Measurements from ENCODE around the gene TAMALIN. TPM values are rescaled to one million over a fixed set of nuclear protein-coding genes. Genes with fewer than 3 reads are reported as not detected.
A peak's percentile ranks its signal among the peaks of the same experiment; 100 is the strongest.

Gene TAMALIN
- total RNA-seq, 1 donor from 2014 or later = 52.8 TPM

DNA sequence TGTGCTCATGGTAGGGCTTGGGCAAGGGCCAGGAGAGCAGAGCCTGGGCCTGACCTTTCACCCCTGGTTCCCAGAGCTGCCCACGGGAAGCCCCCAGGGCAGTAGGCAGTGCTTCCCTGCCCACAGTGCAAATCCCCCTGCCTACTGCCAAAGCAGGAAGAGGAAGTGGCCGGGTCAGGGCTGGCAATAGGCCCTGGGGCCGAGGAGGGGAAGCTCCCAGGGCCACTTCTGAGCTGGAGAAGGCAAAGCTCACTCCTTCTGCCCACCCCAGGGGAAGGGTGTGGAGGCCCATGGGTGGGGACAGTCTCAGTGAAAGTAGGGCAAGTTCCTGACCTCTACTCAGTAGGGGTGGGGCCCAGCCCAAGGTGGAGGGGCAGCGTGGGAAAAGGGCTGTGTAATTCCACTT lies 39.1 kb downstream of the TAMALIN start:
- intact Hi-C loops (cut with micrococcal nuclease) = no loop called here
- Mint-ChIP-seq H3K27me3 (no peaks in the 10 kb centered on the region), H3K27ac (no peak overlapping the region), H3K36me3 (ENCODE audit: low read depth) (peaks cover 17% of the 10 kb centered on the region), H3K4me1 (peaks cover 58% of the 10 kb centered on the region), H3K9me3 (no peaks in the 10 kb centered on the region), H3K4me3 (no peak overlapping the region)
- POLR2A ChIA-PET = interaction anchor here (0.5 to 1.2 kb wide), 2 partner anchors 9 to 1092 kb away, joined by 3 read pairs; no protein-coding TSS in a partner anchor
- CTCF ChIA-PET = interaction anchor here (0.8 kb wide), 1 partner anchor 24 kb away, joined by 4 read pairs; no protein-coding TSS in a partner anchor
- TF ChIP-seq, protein P1, sequence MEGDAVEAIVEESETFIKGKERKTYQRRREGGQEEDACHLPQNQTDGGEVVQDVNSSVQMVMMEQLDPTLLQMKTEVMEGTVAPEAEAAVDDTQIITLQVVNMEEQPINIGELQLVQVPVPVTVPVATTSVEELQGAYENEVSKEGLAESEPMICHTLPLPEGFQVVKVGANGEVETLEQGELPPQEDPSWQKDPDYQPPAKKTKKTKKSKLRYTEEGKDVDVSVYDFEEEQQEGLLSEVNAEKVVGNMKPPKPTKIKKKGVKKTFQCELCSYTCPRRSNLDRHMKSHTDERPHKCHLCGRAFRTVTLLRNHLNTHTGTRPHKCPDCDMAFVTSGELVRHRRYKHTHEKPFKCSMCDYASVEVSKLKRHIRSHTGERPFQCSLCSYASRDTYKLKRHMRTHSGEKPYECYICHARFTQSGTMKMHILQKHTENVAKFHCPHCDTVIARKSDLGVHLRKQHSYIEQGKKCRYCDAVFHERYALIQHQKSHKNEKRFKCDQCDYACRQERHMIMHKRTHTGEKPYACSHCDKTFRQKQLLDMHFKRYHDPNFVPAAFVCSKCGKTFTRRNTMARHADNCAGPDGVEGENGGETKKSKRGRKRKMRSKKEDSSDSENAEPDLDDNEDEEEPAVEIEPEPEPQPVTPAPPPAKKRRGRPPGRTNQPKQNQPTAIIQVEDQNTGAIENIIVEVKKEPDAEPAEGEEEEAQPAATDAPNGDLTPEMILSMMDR (IDR thresholded peaks at IDR 0.05) = no peak
- ATAC-seq (ENCODE audit: low read depth) (no peak), DNase-seq (no peak)

DNA sequence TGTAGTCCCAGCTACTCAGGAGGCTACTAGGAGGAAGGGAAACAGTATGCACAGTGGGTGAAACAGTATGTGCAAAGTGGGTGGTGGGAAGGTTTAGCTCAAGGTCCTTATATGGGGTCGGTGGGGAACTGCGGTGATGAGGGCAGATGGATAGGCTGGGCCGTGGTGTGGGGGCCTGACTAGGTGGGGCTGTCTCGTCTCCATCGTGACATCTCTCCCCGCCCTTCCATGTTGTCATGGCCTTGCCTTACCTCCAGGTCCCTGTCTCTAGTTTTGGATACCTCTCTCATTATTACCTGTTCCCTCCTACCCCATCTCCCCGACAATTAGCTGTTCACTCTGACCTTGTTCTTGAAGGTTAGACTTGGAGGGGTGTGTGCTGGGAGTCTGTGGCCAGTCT lies 40.1 kb downstream of the TAMALIN start:
- intact Hi-C loops (cut with micrococcal nuclease) = no loop called here
- TF ChIP-seq, protein P1 (IDR thresholded peaks at IDR 0.05) = no peak
- Mint-ChIP-seq H3K4me1 (peaks cover 58% of the 10 kb centered on the region), H3K9me3 (no peaks in the 10 kb centered on the region), H3K27me3 (no peaks in the 10 kb centered on the region), H3K36me3 (ENCODE audit: low read depth) (peaks cover 21% of the 10 kb centered on the region), H3K4me3 (no peak overlapping the region), H3K27ac (no peak overlapping the region)
- ChIA-PET POLR2A (interaction anchor here (0.6 to 1.8 kb wide), 5 partner anchors 9 to 36 kb away, joined by 3 to 6 read pairs (median 5); partner anchors contain the start of gene ATG101), CTCF (interaction anchor here (1.4 to 2.3 kb wide), 2 partner anchors 14 to 22 kb away, joined by 4 to 7 read pairs; no protein-coding TSS in a partner anchor)
- ATAC-seq (ENCODE audit: low read depth) = no peak
- no peak for DNase-seq

DNA sequence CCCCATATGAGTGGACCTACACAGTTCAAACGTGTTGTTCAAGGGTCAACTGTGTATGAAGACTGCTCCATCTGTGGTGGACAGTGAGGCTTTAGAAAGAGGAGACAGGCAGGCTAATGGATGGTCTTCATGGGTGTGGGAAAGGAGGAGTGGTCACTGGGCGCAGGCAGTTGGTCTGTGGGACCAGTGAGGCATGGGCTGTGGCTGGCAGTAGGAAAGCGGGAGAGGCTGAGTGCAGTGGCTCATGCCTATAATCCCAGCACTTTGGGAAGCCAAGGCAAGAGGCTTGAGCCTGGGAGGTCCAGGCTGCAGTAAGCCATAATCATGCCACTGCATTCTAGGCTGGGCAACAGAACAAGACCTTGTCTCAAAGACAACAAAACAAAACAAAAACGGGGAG lies 42.5 kb downstream of the TAMALIN start:
- ATAC-seq (ENCODE audit: low read depth) = no peak
- intact Hi-C loops (cut with micrococcal nuclease) = no loop called here
- Mint-ChIP-seq H3K27ac (peak overlapping the region; percentile 95), H3K4me3 (peak overlapping the region; percentile 92), H3K27me3 (no peaks in the 10 kb centered on the region), H3K4me1 (peaks cover 60% of the 10 kb centered on the region), H3K9me3 (no peaks in the 10 kb centered on the region), H3K36me3 (ENCODE audit: low read depth) (peaks cover 20% of the 10 kb centered on the region)
- ChIA-PET POLR2A (interaction anchor here (1.0 kb wide), 1 partner anchor 12 kb away, joined by 3 read pairs; no protein-coding TSS in a partner anchor), CTCF (no interaction called here)
- DNase-seq = no peak
- TF ChIP-seq, protein P1 (IDR thresholded peaks at IDR 0.05) = no peak

GRCh38 chr12:52049688-52050087 lies 42.9 kb downstream of the TAMALIN start:
- Mint-ChIP-seq H3K36me3 (ENCODE audit: low read depth) (peaks cover 21% of the 10 kb centered on the region), H3K4me3 (peak overlapping the region; percentile 92), H3K9me3 (no peaks in the 10 kb centered on the region), H3K4me1 (peaks cover 56% of the 10 kb centered on the region), H3K27me3 (no peaks in the 10 kb centered on the region), H3K27ac (peak overlapping the region; percentile 95)
- ChIA-PET POLR2A (interaction anchor here (0.6 to 5.1 kb wide), 4 partner anchors 10 to 48 kb away, joined by 9 to 99 read pairs (median 72); partner anchors contain the start of gene ATG101), CTCF (interaction anchor here (1.0 to 1.5 kb wide), 3 partner anchors 8 to 22 kb away, joined by 5 read pairs; no protein-coding TSS in a partner anchor)
- ATAC-seq (ENCODE audit: low read depth) (no peak), DNase-seq (no peak)
- intact Hi-C loops (cut with micrococcal nuclease) = loop anchor here (1.0 to 5.0 kb wide), 2 partner anchors 7 to 682 kb away; no protein-coding TSS in a partner anchor
- TF ChIP-seq, protein P1 (IDR thresholded peaks at IDR 0.05) = no peak

GRCh38 chr12:52050116-52050757 lies 43.5 kb downstream of the TAMALIN start:
- no peak for DNase-seq
- intact Hi-C loops (cut with micrococcal nuclease) = loop anchor here (1.0 to 5.0 kb wide), 2 partner anchors 8 to 683 kb away; no protein-coding TSS in a partner anchor
- H3K4me3 Mint-ChIP-seq = peak overlapping the region; percentile 92
- TF ChIP-seq, protein P1 (IDR thresholded peaks at IDR 0.05) = no peak
- no peaks in the 10 kb centered on the region for H3K9me3 Mint-ChIP-seq
- H3K27ac Mint-ChIP-seq = peak overlapping the region; percentile 95
- ChIA-PET POLR2A (interaction anchor here (0.6 to 5.1 kb wide), 17 partner anchors 11 to 966 kb away, joined by 3 to 99 read pairs (median 9); partner anchors contain the start of genes ATG101, DAZAP2, EIF4B and TAMALIN), CTCF (interaction anchor here (1.0 to 3.5 kb wide), 8 partner anchors 9 to 66 kb away, joined by 3 to 51 read pairs (median 5); partner anchors contain the start of gene ATG101)
- ATAC-seq (ENCODE audit: low read depth) = peak; percentile 38
- H3K36me3 Mint-ChIP-seq (ENCODE audit: low read depth) = peaks cover 22% of the 10 kb centered on the region
- peaks cover 56% of the 10 kb centered on the region for H3K4me1 Mint-ChIP-seq
- no peaks in the 10 kb centered on the region for H3K27me3 Mint-ChIP-seq
